HG02759 (cell line): ENCODE results near the gene KRTAP5-9.
"Not testable (repeated sequence)": the region's sequence is repeated elsewhere in the genome, so short reads cannot be mapped to it uniquely, and the experiment has no call there.

Source experiments
- ATAC-seq: cut with Tn5 transposase; IDR thresholded peaks from one replicate; pipeline ENCODE4 v1.9.1; 2021; ENCODE audit warnings: mild to moderate bottlenecking, moderate library complexity; ENCODE audit not compliant: unreplicated experiment

The KRTAP5-9 gene

DNA sequence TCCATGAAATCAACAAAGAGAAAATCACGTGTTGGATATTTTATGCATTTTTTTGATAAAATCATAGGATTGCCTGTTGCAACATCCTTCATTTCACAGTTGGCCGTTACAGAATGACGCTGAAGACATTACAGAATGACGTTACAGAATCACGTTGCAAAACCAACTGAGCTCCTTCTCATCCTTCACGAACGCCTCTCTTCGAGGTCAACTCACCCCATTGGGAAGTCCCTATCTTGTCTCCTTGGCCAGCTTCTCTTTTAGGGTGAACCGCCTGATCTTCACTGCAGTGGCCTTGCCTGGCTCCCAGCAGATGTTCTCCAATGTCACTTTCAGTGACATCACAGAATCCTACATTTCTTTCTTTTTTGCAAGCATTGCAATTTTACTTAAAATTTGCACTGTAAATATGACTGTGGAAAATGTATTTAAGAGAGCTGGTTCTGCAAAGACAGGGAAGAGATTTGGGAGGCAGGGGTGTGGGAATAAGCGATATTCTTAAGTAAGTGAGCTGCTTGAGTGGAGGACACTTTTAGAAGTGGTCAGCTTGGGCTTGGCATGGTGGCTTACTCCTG, 16.1 kb upstream of the KRTAP5-9 start:
- no peak for ATAC-seq

GRCh38 chr11:71534711-71535608, 13.3 kb upstream of the KRTAP5-9 start:
- ATAC-seq: not testable (repeated sequence)

- ATAC-seq: no peak
Measured at GRCh38 chr11:71535825-71536224, 12.4 kb upstream of the KRTAP5-9 start.

DNA sequence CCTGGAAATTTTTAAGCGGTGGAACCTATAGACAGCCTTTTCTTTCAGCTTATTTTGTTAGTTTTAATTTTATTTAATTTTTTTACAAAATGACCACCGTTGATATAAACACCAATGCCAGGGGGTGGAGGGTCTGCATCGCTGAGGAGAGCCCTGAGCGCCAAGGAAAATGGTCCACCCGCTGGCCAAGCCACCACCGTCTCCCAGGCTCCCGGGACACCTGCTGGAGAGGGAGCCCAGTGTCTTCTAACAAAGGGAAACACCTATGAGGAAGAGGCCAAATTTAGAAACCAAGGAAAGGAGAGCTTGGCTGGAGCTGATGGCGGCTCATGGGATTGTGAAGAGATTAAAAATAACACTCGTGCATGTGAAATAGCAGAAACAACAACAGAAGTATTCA, 10.7 kb upstream of the KRTAP5-9 start:
- ATAC-seq: no peak

- not testable (repeated sequence) for ATAC-seq
Measured at GRCh38 chr11:71537977-71538665, 10.1 kb upstream of the KRTAP5-9 start, which contains the start of gene KRTAP5-8. TSS of gene KRTAP5-8 (plus strand) at chr11:71538025. CDS start at chr11:71538056, 31 bp downstream.

DNA sequence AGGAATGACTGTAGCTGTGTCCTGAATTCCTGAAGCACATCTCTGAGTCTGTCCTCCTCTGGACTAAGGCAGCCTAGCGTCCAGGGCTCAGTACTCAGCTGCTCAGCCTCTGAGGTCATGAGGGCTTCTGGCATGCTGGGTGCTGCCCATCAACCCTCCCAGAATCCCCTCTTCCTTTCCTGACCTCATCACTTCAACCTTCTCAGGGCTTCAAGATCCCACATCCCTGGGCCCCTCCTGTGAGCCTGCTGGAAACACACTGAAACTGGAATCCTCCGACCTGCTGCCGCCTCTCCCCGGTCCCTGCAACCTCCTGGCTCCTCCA, 9.6 kb upstream of the KRTAP5-9 start:
- ATAC-seq: no peak

- ATAC-seq: no peak
Measured at GRCh38 chr11:71539017-71539416, 9.2 kb upstream of the KRTAP5-9 start.

GRCh38 chr11:71539971-71540370, 8.2 kb upstream of the KRTAP5-9 start:
- ATAC-seq: not testable (repeated sequence)

DNA sequence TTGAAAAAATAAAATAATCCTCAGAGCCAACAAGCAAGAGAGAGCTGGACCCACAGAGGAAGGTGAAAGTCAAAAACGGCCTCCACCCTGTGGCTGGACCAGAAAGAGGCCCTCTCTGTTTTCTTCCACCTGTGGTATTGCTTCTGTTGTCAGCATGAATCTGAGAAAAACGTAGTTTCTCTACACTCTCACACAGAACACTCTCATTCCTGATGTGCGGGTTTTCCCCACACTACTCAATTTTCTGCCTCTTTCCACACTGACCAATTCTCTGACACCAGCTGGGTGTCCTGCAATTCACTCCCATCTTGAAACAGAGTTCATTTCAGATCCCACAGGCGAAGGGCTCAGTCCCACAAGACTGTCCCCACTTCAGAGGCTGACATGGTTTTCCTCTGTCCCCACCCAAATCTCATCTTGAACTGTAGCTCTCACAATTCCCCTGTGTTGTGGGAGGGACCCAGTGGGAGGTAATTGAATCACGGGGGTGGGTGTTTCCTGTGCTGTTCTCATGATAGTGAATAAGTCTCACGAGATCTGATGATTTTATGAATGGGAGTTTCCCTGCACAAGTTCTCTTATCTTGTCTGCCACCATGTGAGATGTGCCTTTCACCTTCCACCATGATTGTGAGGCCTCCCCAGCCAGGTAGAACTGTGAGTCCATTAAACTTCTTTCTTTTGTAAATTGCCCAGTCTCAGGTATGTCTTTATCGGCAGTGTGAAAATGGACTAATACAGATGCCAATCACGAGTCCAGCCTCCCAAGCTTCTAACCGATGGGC, 7.5 kb upstream of the KRTAP5-9 start:
- not testable (repeated sequence) for ATAC-seq

- ATAC-seq: no peak
Measured at GRCh38 chr11:71542382-71542781, 5.8 kb upstream of the KRTAP5-9 start.

GRCh38 chr11:71542879-71543777, 5.1 kb upstream of the KRTAP5-9 start:
- ATAC-seq: no peak

DNA sequence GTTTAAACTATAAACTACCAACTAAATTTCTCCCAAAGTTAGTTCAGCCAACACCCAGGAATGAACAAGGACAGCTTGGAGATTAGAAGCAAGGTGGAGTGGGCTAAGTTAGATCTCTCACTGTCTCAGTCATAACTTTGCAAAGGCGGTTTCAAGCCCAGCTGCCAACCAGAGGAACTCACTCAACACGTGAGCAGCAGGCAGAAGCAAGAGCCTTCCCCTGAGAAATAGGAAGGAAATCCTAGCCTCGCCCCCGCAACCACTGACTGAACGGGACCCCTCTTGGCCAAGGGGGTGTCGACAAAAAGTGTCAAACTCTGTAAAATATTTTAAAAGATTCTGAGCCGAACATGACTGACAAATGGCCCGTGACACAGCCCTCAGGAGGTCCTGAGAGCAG, 4.4 kb upstream of the KRTAP5-9 start:
- ATAC-seq: no peak

- no peak for ATAC-seq
Measured at GRCh38 chr11:71544525-71545214, 3.5 kb upstream of the KRTAP5-9 start.

DNA sequence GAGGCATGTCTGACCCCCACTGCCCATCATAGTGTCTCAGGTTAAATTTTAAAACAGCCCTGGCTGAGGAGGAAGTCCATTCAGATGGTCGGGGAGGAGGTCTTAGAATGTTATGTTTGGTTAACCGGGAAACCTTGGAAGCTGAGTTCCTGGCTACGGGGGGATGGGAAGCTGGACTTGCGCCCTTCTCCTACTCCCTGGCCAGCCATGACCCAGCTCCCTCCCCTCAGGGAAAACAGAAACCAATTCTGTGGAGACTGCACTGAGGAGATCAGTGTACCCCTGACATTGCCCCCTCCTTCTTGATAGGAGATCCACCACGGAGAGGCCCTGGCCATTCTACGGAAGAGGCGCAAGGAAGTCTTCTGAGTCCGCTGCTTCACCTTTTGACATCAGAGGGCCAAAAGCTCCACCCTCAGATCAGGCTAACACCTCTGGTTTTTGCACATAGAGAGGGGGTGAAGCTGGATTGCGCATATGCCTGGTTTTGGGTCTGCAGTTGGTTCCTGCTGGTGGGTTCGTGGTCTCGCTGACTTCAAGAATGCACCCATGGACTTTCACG, 2.7 kb upstream of the KRTAP5-9 start:
- ATAC-seq: no peak

GRCh38 chr11:71548716-71549151, 514 bp downstream of the KRTAP5-9 start:
- ATAC-seq: no peak

DNA sequence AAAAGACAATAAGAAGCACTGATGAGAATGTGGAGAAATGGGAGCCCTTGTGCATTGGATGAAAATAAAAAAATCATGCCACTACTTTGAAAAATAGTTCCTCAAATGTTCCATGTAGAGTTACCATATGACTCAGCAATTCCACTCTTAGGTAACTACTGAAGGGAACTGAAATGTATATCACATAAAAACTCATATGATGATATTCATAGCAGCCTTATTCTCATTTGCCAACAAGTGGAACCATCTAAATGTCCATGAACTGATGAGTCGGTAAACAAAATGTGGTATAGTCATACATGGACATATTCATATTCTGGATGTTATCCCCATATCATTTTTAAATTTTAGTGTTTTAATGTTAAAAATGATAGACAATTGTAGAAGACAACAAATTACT, 3.5 kb downstream of the KRTAP5-9 start:
- no peak for ATAC-seq

DNA sequence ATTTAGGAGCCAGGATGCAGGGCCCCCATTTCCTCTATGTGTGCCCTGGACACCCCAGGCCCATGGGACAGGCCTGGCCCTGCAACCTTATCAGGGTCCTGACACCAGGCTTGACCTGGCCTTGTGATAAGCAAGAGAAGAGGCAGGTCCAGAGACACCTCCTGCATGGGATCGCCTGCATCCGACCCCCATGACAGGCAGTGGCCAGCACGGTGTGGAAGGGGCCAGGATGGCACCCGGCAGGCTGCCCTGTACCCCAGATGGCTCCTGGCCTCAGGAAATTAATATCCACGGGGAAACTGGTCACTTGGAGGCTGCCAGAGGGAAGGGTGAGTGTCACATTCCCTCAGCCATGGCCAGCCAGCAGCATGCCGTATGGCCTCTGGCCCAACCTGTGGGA, 6.8 kb downstream of the KRTAP5-9 start:
- ATAC-seq: no peak

- ATAC-seq: no peak
Measured at GRCh38 chr11:71555508-71555907, 7.3 kb downstream of the KRTAP5-9 start.

GRCh38 chr11:71556018-71556417, 7.8 kb downstream of the KRTAP5-9 start:
- no peak for ATAC-seq
